Activated CD8-positive, alpha-beta memory T cell treated with anti-CD3 and anti-CD28 coated beads, Interleukin-2, amount 50 U/mL, for 1 hour (primary cell): ENCODE data around the gene DLL3.

Experiments used
- DNase-seq: peaks from one replicate; pipeline ENCODE4 v3.0.0-alpha.2; 2020; ENCODE audit errors: extremely low read depth

The DLL3 gene

GRCh38 chr19:39516270-39516669 lies 17.5 kb downstream of the DLL3 start:
- DNase-seq: no peak

GRCh38 chr19:39517432-39517831 lies 18.7 kb downstream of the DLL3 start:
- no peak for DNase-seq

DNA sequence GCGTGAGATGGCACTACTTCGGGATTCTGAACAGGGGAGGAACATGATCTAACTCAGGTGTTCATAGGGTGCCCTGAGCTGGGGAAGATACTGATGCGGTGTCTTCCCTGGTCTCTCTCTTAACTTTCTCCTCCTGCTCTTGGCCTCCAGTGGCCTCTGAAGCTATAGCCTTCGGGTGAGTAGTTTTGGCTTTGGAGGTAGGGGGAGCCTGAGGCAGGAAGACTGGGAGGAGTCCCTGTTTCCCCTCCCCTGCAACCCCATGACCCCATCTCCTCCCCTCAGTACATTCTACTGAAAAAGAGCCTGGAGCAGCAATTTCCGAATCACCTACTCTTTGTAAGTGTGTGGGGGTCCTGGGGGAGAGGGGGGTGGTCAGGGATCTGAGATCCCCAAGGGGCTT lies 19.7 kb downstream of the DLL3 start:
- no peak for DNase-seq

- no peak for DNase-seq
These were observed 20.2 kb downstream of the DLL3 start for GRCh38 chr19:39518975-39519374.

DNA sequence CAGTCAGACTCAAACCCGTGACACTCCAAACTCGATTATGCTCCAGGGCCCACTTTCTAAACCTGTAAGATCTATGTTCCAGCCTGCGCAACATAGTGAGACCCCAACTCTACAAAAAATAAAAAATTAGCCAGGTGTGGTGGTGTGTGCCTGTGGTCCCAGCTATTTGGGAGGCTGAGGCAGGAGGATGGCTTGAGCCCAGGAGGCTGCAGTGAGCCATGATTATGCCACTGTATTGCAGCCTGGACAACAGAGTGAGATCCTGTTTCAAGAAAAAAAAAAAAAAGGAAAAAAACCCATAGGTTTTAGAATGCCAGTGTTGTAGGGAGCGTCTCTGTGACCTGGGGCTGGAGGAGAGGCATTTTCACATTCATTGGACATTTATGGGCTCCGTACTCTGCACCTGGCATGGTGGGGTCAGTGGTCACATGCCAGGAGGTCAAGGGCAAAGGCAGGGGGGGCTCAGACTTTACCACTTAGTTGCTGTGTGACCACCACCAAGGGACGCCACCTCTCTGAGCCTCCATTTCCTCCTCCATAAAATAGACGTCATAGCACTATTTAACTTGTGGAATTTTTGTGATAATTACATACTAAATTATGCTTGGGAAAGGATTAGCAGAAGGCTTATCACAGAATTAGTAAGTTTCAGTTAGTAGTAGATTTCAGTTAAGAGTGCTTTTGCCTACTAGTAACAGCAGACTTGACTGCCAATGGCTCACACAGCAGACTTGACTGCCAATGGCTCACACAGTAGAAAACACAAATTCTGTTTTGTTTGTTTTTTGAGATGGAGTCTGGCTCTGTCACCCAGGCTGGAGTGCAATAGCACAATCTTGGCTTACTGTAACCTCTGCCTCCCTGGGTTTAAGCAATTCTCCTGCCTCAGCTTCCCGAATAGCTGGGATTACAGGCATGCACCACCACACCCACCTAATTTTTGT lies 22.1 kb downstream of the DLL3 start:
- DNase-seq: no peak

- DNase-seq: no peak
These were observed 25.7 kb downstream of the DLL3 start for GRCh38 chr19:39524495-39524894.

DNA sequence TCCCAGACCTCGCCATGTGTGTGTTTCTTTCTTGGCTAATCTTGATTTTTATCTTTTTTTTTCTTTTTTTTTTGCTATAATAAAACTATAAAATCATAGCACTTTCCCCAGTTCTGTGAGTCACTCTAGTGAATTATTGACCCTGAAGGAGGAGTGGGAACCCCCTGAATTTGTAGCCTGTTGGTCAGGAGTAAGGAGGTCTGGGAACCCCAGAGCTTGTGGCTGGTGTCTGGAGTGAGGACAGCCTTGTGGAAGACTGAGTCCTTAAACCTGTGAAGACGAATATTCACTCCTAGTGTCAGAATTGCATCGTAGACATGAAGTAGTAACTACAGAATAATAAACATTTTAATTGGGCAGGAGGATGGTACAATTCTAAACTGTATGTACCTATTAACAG lies 26.5 kb downstream of the DLL3 start:
- no peak for DNase-seq

- DNase-seq: no peak
These were observed 33.1 kb downstream of the DLL3 start for GRCh38 chr19:39531834-39532232.

- peak; percentile 90 for DNase-seq
These were observed 33.7 kb downstream of the DLL3 start, which contains the start of gene EID2B for GRCh38 chr19:39532233-39533002. TSS of gene EID2B (minus strand) at chr19:39532852. CDS start at chr19:39532802, 50 bp downstream.

DNA sequence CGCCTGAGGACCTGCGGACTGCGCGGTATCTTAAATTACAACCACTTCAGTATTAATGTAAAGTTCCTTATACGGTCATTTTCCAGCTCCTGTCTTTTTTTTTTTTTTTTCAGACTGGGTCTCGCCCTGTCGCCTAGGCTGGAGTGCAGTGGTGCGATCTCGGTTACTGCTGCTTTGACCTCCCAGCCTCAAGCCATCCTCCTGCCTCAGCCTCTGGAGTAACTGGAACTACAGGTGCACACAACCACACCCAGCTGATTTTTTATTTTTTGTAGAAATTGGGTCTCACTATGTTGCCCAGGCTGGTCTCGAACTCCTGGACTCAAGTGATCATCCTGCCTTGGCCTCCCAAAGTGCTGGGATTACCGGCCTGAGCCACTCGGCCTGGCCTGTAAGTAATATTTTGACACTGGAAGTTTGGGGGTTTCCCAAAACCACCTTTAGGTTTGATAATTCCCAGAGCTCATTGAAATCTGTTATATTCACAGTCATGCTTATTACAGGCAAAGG lies 34.3 kb downstream of the DLL3 start:
- DNase-seq: no peak

GRCh38 chr19:39533791-39534190 lies 35.0 kb downstream of the DLL3 start:
- DNase-seq: no peak

GRCh38 chr19:39539165-39539517 lies 40.4 kb downstream of the DLL3 start:
- DNase-seq: no peak

DNA sequence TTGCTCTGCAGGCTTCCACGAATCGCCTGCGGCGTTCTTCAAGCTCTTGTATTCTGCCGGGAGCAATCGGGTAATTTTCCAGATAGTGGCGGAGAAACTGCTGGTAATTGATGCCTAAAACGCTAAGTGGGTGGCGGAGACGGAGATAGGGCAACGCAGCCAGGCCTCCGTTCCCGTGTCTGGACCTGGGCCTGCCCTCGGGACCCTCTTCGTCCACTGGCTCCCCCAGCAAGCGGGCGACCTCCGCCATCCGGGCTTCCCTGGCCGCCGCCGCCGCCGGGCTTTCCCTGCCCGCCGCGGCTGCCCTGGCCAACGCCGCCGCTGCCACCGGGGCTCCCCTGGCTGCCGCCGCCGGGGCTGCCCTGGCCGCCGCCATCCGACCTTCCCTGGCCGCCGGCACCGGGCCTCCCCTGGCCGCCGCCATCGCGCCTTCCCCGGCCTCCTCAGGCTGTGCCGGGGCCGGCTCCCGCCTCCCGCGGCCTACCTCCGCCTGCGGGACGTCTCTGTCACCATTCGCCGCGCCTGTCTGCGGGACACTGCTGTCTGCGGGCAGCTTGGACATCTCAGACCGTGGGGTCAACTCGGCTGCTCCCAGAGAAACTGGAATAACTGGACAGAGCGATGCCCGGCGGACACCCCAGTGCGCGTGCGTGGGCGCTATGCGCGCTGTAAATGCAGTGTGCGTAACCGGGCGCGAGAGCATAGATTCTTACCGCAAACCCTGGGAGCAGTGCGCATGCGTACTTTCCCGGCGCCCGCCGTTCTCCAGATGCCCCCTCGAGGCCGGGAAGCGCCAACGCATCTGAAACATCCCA lies 41.0 kb downstream of the DLL3 start, which contains the start of gene EID2:
Gene EID2 (minus strand): TSS at position 644 of the 815 bp plus-strand sequence. CDS start 82 bp downstream, at position 562.
- DNase-seq: peak; percentile 89

GRCh38 chr19:39540333-39540673 lies 41.6 kb downstream of the DLL3 start:
- DNase-seq: no peak

- DNase-seq: no peak
These were observed 43.5 kb downstream of the DLL3 start for GRCh38 chr19:39542206-39542605.

- no peak for DNase-seq
These were observed 44.7 kb downstream of the DLL3 start for GRCh38 chr19:39543477-39543857.

- no peak for DNase-seq
These were observed 45.6 kb downstream of the DLL3 start for GRCh38 chr19:39544226-39544903.

GRCh38 chr19:39544911-39545310 lies 46.2 kb downstream of the DLL3 start:
- DNase-seq: no peak

GRCh38 chr19:39546599-39546998 lies 47.9 kb downstream of the DLL3 start:
- no peak for DNase-seq

GRCh38 chr19:39550197-39550596 lies 51.5 kb downstream of the DLL3 start:
- DNase-seq: no peak

DNA sequence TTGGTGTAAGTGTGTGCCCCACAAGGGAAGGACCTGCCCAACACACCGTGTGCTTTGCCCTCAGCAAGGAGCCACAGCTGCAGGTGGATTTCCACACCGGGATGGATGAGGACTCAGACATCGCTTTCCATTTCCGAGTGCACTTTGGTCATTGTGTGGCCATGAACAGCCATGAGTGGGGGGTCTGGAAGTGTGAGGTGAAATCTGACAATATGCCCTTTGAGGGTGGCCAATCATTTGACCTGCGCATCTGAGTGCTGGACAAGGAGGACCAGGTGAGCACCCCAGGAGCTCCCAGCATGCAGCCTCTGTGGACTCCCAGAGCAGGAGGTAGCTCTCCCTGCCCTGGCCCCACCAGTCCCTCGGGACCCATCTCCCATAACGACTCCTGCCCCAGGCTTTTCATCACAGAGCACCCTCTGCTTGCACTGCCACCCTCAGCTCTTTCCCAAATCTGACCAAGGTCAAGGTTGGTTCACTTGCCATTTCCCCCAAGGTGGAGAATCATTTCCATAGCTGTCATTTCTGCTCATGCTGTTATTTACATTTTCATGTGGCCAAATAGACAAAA lies 54.4 kb downstream of the DLL3 start:
- no peak for DNase-seq
